Tibial nerve (tissue), 4 donors: ENCODE data around the gene ANXA8L1.
"Not testable (repeated sequence)": the region's sequence is repeated elsewhere in the genome, so short reads cannot be mapped to it uniquely, and the experiment has no call there.

Source experiments
- EP300 ChIP-seq, 2 donors: sonication (generic); formaldehyde crosslinking; IDR thresholded peaks; one replicate each; pipeline ENCODE4 v1.6.1; 2017; ENCODE audit warnings: antibody characterized with exemption in 2 of 2, mild to moderate bottlenecking in 1 of 2
- POLR2A ChIP-seq, 2 donors: fragments of 450-650 bp; IDR thresholded peaks; one replicate each; pipeline ENCODE4 v1.6.1; 2017; ENCODE audit warnings: antibody characterized with exemption in 2 of 2, mild to moderate bottlenecking in 2 of 2, moderate library complexity in 2 of 2
- TF ChIP-seq, protein P1 (sequence below), 5 experiments: fragments of 200-600 bp in 3 of 5; fragments of 450-650 bp in 2 of 5; sonication (generic) in 3 of 5; IDR thresholded peaks; one replicate each; pipeline ENCODE4 v1.5.1; 2016 to 2019; ENCODE audit warnings: antibody characterized with exemption in 5 of 5, mild to moderate bottlenecking in 3 of 5, moderate library complexity in 2 of 5

DNA sequence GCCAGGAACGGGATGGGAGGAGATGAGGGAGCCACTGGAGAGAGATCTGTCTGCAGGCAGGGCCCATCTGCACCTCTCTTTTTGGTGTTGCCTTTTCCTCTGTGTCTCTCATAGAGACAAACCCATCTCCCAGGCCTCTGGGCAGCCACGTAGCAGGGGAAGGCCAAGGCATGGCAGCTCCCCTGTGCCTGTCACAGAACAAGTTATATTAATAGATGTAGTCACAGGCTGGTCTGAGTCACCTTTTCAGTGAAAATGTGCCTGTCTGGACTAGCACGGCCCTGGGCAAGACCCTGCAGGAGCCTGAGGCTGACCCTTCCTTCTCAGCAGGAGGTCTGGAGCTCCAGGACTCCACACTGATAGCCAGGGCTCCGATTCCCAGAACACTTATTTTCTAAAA is 2.1 kb downstream of the ANXA8L1 start:
- TF ChIP-seq, protein P1, sequence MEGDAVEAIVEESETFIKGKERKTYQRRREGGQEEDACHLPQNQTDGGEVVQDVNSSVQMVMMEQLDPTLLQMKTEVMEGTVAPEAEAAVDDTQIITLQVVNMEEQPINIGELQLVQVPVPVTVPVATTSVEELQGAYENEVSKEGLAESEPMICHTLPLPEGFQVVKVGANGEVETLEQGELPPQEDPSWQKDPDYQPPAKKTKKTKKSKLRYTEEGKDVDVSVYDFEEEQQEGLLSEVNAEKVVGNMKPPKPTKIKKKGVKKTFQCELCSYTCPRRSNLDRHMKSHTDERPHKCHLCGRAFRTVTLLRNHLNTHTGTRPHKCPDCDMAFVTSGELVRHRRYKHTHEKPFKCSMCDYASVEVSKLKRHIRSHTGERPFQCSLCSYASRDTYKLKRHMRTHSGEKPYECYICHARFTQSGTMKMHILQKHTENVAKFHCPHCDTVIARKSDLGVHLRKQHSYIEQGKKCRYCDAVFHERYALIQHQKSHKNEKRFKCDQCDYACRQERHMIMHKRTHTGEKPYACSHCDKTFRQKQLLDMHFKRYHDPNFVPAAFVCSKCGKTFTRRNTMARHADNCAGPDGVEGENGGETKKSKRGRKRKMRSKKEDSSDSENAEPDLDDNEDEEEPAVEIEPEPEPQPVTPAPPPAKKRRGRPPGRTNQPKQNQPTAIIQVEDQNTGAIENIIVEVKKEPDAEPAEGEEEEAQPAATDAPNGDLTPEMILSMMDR (IDR thresholded peaks at IDR 0.05), result not testable (repeated sequence)
- TF ChIP-seq POLR2A, EP300 (IDR thresholded peaks at IDR 0.05): not testable (repeated sequence)
